ENCODE data around the gene SPSB4.

Gene SPSB4

GRCh38 chr3:141100531-141101320, 49.6 kb downstream of the SPSB4 start:
- DNase-seq (ENCODE audit: low read depth) = no peak
- no peak overlapping the region for H3K4me3 ChIP-seq (ENCODE audit: low read depth, low read length)
- no peak for TF ChIP-seq CTCF (conservative IDR thresholded peaks at IDR 0.05; ENCODE audit: low read depth, low read length)

DNA sequence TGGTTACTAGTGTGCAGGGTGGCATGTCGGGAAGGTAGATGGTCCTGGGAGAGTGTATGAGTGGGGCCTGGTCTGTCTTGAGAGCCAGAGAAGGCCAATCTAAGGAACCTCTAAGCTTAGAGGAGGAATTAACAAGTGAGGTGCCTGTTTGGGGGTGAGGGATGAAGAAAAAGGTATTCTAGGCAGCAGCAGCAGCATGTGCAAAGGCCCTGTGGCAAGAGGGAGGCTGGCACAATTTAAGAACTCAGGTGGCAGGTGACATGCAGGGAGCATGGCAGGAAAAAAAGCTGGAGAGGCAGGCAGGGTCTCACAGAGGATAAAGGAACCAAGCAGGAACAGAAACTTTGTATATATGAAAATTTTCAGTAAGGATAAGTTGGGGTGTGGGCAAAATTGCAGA, 51.2 kb downstream of the SPSB4 start:
- DNase-seq (ENCODE audit: low read depth) = no peak
- no peak for TF ChIP-seq CTCF (conservative IDR thresholded peaks at IDR 0.05; ENCODE audit: low read depth, low read length)
- no peak overlapping the region for H3K4me3 ChIP-seq (ENCODE audit: low read depth, low read length)

- no peak overlapping the region for H3K4me3 ChIP-seq (ENCODE audit: low read depth, low read length)
- no peak for DNase-seq (ENCODE audit: low read depth)
These were observed 51.9 kb downstream of the SPSB4 start for GRCh38 chr3:141103067-141103466.

DNA sequence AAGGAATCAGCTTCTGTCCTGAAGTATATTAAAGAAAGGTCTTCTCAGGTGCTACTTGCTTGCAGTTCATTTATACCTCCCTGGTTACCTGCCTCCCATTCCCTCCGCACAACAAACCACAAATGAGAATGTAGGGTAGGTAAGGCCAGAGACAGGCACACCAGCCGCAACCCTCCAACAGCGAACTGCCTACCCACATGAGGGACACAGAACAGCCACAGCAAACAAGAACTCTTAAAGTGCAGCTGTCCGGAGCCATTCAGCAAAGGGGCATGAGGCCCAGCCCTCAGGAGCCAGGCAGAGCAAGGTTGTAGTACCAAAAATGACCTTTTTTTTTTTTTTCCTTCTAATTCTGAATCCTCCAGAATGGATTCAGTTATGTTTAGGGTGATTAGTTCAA, 52.4 kb downstream of the SPSB4 start:
- TF ChIP-seq CTCF (conservative IDR thresholded peaks at IDR 0.05; ENCODE audit: low read depth, low read length) = no peak
- no peak for DNase-seq (ENCODE audit: low read depth)
- H3K4me3 ChIP-seq (ENCODE audit: low read depth, low read length) = no peak overlapping the region

More at GRCh38 chr3:141103067-141103466, 51.9 kb downstream of the SPSB4 start:
- TF ChIP-seq CTCF (conservative IDR thresholded peaks at IDR 0.05; ENCODE audit: low read depth, low read length) = no peak

GRCh38 chr3:141104151-141104821, 53.1 kb downstream of the SPSB4 start:
- H3K4me3 ChIP-seq (ENCODE audit: low read depth, low read length) = no peak overlapping the region
- no peak for DNase-seq (ENCODE audit: low read depth)
- no peak for TF ChIP-seq CTCF (conservative IDR thresholded peaks at IDR 0.05; ENCODE audit: low read depth, low read length)

GRCh38 chr3:141105828-141106628, 54.9 kb downstream of the SPSB4 start:
- peak; percentile 75 for TF ChIP-seq CTCF (conservative IDR thresholded peaks at IDR 0.05; ENCODE audit: low read depth, low read length)
- no peak overlapping the region for H3K4me3 ChIP-seq (ENCODE audit: low read depth, low read length)
- peak; percentile 95 for DNase-seq (ENCODE audit: low read depth)
